ENCODE results near the gene IL22. TPM values are rescaled to one million over a fixed set of nuclear protein-coding genes. Genes with fewer than 3 reads are reported as not detected.

IL22 gene
- total and polyA plus RNA-seq, 2 of the 8 experiments (the other 6 are each of a cell fraction or from before 2014, with no cell fraction given) = not detected

GRCh38 chr12:68246350-68246749 is 7.1 kb downstream of the IL22 start (continued):
- TF ChIP-seq, protein P1, sequence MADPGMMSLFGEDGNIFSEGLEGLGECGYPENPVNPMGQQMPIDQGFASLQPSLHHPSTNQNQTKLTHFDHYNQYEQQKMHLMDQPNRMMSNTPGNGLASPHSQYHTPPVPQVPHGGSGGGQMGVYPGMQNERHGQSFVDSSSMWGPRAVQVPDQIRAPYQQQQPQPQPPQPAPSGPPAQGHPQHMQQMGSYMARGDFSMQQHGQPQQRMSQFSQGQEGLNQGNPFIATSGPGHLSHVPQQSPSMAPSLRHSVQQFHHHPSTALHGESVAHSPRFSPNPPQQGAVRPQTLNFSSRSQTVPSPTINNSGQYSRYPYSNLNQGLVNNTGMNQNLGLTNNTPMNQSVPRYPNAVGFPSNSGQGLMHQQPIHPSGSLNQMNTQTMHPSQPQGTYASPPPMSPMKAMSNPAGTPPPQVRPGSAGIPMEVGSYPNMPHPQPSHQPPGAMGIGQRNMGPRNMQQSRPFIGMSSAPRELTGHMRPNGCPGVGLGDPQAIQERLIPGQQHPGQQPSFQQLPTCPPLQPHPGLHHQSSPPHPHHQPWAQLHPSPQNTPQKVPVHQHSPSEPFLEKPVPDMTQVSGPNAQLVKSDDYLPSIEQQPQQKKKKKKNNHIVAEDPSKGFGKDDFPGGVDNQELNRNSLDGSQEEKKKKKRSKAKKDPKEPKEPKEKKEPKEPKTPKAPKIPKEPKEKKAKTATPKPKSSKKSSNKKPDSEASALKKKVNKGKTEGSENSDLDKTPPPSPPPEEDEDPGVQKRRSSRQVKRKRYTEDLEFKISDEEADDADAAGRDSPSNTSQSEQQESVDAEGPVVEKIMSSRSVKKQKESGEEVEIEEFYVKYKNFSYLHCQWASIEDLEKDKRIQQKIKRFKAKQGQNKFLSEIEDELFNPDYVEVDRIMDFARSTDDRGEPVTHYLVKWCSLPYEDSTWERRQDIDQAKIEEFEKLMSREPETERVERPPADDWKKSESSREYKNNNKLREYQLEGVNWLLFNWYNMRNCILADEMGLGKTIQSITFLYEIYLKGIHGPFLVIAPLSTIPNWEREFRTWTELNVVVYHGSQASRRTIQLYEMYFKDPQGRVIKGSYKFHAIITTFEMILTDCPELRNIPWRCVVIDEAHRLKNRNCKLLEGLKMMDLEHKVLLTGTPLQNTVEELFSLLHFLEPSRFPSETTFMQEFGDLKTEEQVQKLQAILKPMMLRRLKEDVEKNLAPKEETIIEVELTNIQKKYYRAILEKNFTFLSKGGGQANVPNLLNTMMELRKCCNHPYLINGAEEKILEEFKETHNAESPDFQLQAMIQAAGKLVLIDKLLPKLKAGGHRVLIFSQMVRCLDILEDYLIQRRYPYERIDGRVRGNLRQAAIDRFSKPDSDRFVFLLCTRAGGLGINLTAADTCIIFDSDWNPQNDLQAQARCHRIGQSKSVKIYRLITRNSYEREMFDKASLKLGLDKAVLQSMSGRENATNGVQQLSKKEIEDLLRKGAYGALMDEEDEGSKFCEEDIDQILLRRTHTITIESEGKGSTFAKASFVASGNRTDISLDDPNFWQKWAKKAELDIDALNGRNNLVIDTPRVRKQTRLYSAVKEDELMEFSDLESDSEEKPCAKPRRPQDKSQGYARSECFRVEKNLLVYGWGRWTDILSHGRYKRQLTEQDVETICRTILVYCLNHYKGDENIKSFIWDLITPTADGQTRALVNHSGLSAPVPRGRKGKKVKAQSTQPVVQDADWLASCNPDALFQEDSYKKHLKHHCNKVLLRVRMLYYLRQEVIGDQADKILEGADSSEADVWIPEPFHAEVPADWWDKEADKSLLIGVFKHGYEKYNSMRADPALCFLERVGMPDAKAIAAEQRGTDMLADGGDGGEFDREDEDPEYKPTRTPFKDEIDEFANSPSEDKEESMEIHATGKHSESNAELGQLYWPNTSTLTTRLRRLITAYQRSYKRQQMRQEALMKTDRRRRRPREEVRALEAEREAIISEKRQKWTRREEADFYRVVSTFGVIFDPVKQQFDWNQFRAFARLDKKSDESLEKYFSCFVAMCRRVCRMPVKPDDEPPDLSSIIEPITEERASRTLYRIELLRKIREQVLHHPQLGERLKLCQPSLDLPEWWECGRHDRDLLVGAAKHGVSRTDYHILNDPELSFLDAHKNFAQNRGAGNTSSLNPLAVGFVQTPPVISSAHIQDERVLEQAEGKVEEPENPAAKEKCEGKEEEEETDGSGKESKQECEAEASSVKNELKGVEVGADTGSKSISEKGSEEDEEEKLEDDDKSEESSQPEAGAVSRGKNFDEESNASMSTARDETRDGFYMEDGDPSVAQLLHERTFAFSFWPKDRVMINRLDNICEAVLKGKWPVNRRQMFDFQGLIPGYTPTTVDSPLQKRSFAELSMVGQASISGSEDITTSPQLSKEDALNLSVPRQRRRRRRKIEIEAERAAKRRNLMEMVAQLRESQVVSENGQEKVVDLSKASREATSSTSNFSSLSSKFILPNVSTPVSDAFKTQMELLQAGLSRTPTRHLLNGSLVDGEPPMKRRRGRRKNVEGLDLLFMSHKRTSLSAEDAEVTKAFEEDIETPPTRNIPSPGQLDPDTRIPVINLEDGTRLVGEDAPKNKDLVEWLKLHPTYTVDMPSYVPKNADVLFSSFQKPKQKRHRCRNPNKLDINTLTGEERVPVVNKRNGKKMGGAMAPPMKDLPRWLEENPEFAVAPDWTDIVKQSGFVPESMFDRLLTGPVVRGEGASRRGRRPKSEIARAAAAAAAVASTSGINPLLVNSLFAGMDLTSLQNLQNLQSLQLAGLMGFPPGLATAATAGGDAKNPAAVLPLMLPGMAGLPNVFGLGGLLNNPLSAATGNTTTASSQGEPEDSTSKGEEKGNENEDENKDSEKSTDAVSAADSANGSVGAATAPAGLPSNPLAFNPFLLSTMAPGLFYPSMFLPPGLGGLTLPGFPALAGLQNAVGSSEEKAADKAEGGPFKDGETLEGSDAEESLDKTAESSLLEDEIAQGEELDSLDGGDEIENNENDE (IDR thresholded peaks at IDR 0.05; ENCODE audit: insufficient replicate concordance, low read length) = no peak
- TF ChIP-seq SUZ12 (IDR thresholded peaks at IDR 0.05; ENCODE audit: low read length) (no peak), SRF (IDR thresholded peaks at IDR 0.05; ENCODE audit: low read depth, low read length) (no peak), JUN (IDR thresholded peaks at IDR 0.05; ENCODE audit: low read depth, low read length) (no peak)
